GM13977 (cell line): ENCODE results near the gene IL12RB1.

Source experiments
- DNase-seq: peaks from one replicate; pipeline ENCODE4 v3.0.0; 2012; ENCODE audit warnings: low spot score
- in situ Hi-C: fragments of 300-500 bp; cut with MboI; formaldehyde crosslinking; loops from one replicate; pipeline ENCODE4 v1.12.0; 2022; ENCODE audit warnings: low sequenced_read_pairs, low pct_unique_long_range_greater_than_20kb, mixed read lengths, inconsistent platforms; ENCODE audit not compliant: unreplicated experiment
- TF ChIP-seq, protein P1 (sequence below): IDR thresholded peaks from 2 replicates; pipeline ENCODE4 v1.5.1; 2012; ENCODE audit warnings: mild to moderate bottlenecking, control low read depth; ENCODE audit not compliant: insufficient read depth; ENCODE audit errors: extremely low read depth, missing control alignments

Gene IL12RB1

DNA sequence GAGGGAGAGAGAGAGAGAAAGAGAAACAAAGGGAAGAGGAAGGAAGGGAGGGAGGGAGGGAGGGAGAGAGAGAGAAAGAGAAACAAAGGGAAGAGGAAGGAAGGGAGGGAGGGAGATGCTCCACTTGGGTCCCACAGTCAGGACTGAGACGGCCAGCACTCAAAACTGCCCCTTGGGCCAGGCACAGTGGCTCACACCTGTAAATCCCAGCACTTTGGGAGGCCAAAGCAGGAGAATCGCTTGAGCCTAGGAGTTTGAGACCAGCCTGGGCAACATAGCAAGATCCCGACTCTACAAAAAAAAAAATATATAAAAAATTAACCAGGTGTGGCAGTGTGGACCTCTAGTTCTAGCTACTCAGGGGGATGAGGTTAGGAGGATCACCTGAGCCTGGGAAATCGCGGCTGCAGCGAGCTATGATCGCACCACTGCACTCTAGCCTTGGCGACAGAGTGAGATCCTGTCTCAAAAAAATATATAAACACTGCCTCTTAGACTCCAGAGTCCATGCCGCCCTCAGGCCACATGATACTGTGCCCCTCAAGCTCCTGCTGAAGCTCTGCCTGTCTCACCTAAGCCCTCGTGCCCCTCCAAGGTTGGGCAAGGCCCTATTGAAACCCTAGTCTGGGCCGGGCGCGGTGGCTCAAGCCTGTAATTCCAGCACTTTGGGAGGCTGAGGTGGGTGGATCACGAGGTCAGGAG is 70.4 kb downstream of the IL12RB1 start:
- TF ChIP-seq, protein P1, sequence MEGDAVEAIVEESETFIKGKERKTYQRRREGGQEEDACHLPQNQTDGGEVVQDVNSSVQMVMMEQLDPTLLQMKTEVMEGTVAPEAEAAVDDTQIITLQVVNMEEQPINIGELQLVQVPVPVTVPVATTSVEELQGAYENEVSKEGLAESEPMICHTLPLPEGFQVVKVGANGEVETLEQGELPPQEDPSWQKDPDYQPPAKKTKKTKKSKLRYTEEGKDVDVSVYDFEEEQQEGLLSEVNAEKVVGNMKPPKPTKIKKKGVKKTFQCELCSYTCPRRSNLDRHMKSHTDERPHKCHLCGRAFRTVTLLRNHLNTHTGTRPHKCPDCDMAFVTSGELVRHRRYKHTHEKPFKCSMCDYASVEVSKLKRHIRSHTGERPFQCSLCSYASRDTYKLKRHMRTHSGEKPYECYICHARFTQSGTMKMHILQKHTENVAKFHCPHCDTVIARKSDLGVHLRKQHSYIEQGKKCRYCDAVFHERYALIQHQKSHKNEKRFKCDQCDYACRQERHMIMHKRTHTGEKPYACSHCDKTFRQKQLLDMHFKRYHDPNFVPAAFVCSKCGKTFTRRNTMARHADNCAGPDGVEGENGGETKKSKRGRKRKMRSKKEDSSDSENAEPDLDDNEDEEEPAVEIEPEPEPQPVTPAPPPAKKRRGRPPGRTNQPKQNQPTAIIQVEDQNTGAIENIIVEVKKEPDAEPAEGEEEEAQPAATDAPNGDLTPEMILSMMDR = no peak
- in situ Hi-C loops = no loop called here
- no peak for DNase-seq

DNA sequence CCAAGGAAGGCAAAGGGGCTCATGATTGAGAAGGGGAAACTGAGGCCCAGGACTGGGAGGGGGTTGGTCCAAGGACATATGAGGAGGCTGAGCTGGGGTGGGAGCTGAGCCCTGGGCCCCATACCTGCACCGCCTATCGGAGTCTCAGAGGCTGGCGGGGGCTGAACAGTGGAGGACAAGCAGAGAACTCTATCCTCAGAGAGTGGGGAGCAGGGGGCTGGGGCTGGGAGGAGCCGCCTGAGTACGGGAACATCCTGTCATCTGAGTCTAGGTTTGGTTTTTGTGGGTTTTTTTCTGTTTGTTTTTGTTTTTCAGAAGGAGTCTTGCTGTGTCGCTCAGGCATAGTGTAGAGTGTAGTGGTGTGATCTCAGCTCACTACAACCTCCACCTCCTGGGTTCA is 72.5 kb downstream of the IL12RB1 start:
- in situ Hi-C loops = no loop called here
- DNase-seq = no peak
- TF ChIP-seq, protein P1 = no peak

DNA sequence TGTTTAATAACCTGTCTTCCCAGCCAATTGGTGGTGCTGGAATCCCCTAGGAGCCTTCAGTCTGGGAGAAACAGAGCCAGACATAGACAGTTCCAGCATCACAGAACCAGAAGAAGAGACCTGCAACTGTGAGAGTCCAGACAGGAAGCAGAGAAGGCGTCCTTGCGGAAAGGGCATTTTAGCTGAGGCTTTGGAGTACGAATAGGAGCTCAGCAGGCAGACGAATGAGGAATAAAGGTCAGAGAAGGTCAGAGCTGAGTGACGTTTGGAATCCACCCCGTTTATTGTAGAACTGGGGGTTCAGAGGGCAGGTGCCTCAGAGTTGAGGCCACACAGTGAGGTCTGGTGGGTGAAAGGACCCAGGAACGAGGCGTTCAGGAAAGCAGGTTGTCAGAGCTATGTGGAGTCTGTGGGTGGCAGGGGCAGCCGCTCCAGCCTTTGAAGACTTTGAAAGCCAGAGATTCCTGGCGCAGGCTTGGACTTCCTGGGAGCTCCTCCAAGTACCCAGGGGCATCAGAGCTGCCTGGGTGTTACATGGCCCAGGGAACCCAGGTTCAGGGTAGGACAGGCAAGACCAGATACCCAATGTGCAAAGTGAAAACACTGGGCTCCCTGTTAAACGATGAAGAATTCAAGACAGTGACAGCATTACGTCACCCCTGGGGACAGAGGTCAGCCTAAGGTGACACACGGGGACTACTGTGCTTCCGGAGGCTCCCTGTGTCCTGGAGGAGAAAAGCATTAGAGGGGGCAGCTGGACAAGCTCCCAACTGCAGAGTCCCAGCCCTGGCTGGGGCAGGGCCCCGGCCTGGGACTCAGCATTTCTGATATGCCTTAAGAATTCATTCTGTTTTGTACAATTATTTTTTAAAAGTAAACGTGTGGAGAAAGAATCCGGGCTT is 73.3 kb downstream of the IL12RB1 start:
- peak; percentile 4 for DNase-seq
- in situ Hi-C loops = no loop called here
- TF ChIP-seq, protein P1 = no peak

DNA sequence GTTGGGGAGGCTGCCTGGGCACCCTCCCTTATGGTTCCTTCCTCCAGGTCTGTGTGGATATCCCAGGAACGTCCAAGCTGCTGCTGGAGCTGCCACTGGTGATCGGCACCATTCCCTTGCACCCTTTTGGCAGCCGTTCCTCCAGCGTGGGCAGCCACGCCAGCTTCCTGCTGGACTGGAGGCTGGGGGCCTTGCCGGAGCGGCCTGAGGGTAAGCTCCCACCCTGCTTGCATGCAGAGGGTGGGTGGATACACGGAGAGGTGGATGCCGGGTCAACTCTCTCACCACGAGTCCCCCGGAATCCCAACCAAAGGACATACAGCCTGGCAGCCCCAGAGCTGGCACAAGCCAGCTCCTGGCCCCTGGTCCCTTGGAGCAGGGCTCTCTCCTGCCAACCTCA is 76.6 kb downstream of the IL12RB1 start:
- TF ChIP-seq, protein P1 = no peak
- DNase-seq = no peak
- in situ Hi-C loops = no loop called here

DNA sequence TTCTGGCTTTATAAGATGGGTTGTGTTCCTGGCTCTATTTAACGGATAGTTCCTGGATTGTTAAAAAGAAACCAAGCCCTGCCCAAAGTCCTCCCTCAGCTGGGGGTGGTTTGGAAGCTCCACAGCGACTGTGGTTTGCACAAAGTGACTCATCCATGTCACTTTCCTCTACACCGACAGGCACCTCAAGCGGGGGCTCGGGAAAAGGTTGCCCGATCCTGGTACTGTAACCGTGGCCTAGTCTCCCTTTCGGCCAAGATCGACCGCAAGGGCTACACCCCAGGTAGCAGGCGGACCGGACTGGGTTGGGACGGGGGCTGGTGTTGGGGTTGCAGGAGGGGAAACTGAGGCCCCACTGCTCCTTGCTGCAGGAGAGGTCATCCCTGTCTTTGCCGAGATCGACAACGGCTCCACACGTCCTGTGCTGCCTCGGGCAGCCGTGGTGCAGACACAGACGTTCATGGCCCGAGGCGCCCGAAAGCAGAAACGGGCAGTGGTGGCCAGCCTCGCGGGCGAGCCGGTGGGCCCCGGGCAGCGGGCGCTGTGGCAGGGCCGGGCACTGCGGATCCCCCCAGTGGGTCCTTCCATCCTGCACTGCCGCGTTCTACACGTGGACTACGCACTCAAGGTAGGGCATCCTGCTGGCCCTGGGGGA is 77.2 kb downstream of the IL12RB1 start:
- DNase-seq = no peak

More for the DNA sequence above, 77.2 kb downstream of the IL12RB1 start:
- TF ChIP-seq, protein P1 = no peak
- in situ Hi-C loops = loop anchor here (5.0 kb wide), 1 partner anchor 48 kb away; no protein-coding TSS in a partner anchor
